ENCODE measurements around the gene MCF2L.

GRCh38 chr13:112959206-112959605 lies 9.8 kb upstream of the MCF2L start:
- no peak for TF ChIP-seq BACH2 (CRISPR knock-in tag; IDR thresholded peaks at IDR 0.05; ENCODE audit: borderline replicate concordance)
- TF ChIP-seq PATZ1 (CRISPR knock-in tag; IDR thresholded peaks at IDR 0.05; ENCODE audit: borderline replicate concordance), result no peak
- no peak for TF ChIP-seq ZFP3 (CRISPR knock-in tag; IDR thresholded peaks at IDR 0.05)
- TF ChIP-seq ZC3H10 (CRISPR knock-in tag; IDR thresholded peaks at IDR 0.05), result no peak
- no peak for TF ChIP-seq ISL1 (CRISPR knock-in tag; IDR thresholded peaks at IDR 0.05)
- TF ChIP-seq ZNF70 (CRISPR knock-in tag; IDR thresholded peaks at IDR 0.05), result no peak
- no peak for TF ChIP-seq ZNF565 (CRISPR knock-in tag; conservative IDR thresholded peaks at IDR 0.05; ENCODE audit: low read depth)
- no peak for TF ChIP-seq GLIS3 (CRISPR knock-in tag; IDR thresholded peaks at IDR 0.05)
